Measurements from ENCODE around the gene MXRA8. TPM values are rescaled to one million over a fixed set of nuclear protein-coding genes. Genes with fewer than 3 reads are reported as not detected.

The MXRA8 gene
- total and polyA plus RNA-seq, 2 donors from 2014 or later, result 26.0 to 64.7 TPM

DNA sequence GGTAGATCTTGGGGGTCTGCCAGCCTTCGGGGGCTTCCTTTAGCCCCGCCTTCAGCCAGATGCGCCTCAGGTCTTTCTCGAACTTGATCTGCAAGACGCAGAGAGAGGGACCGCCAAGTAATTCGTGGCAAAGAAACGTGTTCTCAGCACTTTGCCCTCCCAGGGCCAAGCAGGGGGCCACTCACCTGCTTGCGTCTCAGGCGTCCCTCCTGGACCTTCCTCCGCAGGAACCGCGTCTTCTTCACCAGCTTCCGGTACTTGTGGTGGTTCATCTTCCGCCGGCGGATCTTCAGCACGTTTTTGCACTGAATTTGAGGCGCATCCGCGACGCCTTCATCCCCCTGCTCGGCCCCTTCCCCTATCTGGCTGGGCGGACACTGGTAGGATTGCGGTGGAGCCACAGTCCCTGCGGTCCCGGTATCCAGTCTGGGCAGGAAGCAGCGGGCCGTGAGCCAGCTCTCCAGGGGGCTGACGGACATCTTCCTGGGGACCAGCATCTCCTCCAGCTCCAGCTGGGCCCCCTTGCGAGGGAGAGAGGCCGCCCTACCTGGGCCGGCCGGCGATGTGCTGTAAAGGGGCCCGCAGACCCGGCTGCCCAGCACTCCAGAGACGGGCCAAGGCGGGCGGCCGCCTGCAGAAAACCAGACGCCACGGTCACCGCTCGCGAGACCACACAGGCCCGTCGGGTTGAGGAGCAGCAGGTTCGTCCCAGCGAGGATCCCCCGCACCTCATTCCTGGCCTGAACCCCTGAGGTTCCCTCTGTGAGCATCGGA, 15.6 kb upstream of the MXRA8 start:
- H3K9ac ChIP-seq (ENCODE audit: low read length in 3 of 3), result peak overlapping the region in 2 of 3 donors; percentile 39 to 84
- H3K4me3 ChIP-seq (ENCODE audit: low read length in 3 of 3), result peak overlapping the region; percentile 71 to 80 (median 77)
- DNase-seq, result peak in 2 of 5 donors; percentile 58 to 85
- H3K4me1 ChIP-seq (ENCODE audit: control insufficient read depth in 2 of 3, insufficient read depth in 2 of 3, low read depth in 1 of 3, low read length in 3 of 3), result peaks cover 0 to 19% (median 0%) of the 10 kb centered on the region in 3 donors
- H3K27ac ChIP-seq (ENCODE audit: low read depth in 2 of 2, low read length in 2 of 2), result peak overlapping the region in 1 of 2 donors; percentile 90
- intact Hi-C loops (cut with DNase I), result no loop called here
- H3K27me3 ChIP-seq (ENCODE audit: control insufficient read depth, insufficient read depth, low read length), result no peaks in the 10 kb centered on the region
- no peak for FAIRE-seq
- TF ChIP-seq, protein P1, sequence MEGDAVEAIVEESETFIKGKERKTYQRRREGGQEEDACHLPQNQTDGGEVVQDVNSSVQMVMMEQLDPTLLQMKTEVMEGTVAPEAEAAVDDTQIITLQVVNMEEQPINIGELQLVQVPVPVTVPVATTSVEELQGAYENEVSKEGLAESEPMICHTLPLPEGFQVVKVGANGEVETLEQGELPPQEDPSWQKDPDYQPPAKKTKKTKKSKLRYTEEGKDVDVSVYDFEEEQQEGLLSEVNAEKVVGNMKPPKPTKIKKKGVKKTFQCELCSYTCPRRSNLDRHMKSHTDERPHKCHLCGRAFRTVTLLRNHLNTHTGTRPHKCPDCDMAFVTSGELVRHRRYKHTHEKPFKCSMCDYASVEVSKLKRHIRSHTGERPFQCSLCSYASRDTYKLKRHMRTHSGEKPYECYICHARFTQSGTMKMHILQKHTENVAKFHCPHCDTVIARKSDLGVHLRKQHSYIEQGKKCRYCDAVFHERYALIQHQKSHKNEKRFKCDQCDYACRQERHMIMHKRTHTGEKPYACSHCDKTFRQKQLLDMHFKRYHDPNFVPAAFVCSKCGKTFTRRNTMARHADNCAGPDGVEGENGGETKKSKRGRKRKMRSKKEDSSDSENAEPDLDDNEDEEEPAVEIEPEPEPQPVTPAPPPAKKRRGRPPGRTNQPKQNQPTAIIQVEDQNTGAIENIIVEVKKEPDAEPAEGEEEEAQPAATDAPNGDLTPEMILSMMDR (IDR thresholded peaks at IDR 0.05; ENCODE audit: borderline replicate concordance, extremely low read depth, insufficient read depth), result no peak
- no peaks in the 10 kb centered on the region for H3K9me3 ChIP-seq (ENCODE audit: control insufficient read depth in 2 of 3, insufficient read depth in 1 of 3, low read length in 3 of 3)
- no peaks in the 10 kb centered on the region for H3K36me3 ChIP-seq (ENCODE audit: control insufficient read depth in 2 of 3, insufficient read depth in 3 of 3, low read length in 3 of 3)

DNA sequence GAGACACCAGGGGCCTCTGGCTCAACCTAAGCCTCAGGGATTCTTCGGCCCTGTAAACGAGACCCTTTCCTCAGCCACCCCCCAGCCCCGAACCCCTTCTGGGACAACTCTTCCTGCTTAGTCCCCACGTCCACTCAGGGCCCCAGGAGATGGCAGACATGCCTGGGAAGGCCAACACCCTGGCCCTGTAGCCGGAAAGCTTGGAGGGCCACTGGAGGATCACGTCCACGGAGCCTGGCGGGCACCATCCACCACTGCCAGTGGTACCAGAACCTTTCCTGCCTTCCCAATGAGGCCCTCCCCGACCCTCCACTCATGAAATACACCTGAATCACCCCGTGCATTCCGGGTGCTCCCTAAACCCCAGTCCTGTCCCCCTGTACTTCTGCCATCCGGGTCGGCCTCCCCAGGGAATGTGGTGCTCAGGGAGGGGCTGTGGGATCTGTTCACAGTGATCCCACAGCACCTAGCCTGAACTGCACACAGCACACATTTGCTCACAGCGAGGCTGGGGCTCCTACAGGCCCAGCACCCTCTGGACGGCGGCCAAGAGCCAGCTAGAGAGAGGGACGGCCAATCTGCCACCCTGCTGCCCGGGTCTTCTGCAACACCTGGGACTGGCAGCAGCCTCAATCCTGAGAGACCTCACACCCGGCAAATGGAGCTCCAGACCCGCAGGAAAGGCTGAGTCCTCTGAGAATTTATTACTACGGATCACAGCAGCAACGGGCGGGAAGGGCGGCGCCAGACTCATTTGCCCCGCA, 14.9 kb upstream of the MXRA8 start:
- TF ChIP-seq, protein P1 (IDR thresholded peaks at IDR 0.05; ENCODE audit: borderline replicate concordance, extremely low read depth, insufficient read depth), result no peak
- H3K4me1 ChIP-seq (ENCODE audit: control insufficient read depth in 2 of 3, insufficient read depth in 2 of 3, low read depth in 1 of 3, low read length in 3 of 3), result peaks cover 0 to 19% (median 0%) of the 10 kb centered on the region in 3 donors
- H3K27ac ChIP-seq (ENCODE audit: low read depth in 2 of 2, low read length in 2 of 2), result no peak overlapping the region
- H3K9me3 ChIP-seq (ENCODE audit: control insufficient read depth in 2 of 3, insufficient read depth in 1 of 3, low read length in 3 of 3), result no peaks in the 10 kb centered on the region
- FAIRE-seq (no peak), DNase-seq (peak in 2 of 5 donors; percentile 52 to 65)
- H3K4me3 ChIP-seq (ENCODE audit: low read length in 3 of 3), result no peak overlapping the region
- intact Hi-C loops (cut with DNase I), result no loop called here
- H3K36me3 ChIP-seq (ENCODE audit: control insufficient read depth in 2 of 3, insufficient read depth in 3 of 3, low read length in 3 of 3), result no peaks in the 10 kb centered on the region
- no peak overlapping the region for H3K9ac ChIP-seq (ENCODE audit: low read length in 3 of 3)
- H3K27me3 ChIP-seq (ENCODE audit: control insufficient read depth, insufficient read depth, low read length), result no peaks in the 10 kb centered on the region

DNA sequence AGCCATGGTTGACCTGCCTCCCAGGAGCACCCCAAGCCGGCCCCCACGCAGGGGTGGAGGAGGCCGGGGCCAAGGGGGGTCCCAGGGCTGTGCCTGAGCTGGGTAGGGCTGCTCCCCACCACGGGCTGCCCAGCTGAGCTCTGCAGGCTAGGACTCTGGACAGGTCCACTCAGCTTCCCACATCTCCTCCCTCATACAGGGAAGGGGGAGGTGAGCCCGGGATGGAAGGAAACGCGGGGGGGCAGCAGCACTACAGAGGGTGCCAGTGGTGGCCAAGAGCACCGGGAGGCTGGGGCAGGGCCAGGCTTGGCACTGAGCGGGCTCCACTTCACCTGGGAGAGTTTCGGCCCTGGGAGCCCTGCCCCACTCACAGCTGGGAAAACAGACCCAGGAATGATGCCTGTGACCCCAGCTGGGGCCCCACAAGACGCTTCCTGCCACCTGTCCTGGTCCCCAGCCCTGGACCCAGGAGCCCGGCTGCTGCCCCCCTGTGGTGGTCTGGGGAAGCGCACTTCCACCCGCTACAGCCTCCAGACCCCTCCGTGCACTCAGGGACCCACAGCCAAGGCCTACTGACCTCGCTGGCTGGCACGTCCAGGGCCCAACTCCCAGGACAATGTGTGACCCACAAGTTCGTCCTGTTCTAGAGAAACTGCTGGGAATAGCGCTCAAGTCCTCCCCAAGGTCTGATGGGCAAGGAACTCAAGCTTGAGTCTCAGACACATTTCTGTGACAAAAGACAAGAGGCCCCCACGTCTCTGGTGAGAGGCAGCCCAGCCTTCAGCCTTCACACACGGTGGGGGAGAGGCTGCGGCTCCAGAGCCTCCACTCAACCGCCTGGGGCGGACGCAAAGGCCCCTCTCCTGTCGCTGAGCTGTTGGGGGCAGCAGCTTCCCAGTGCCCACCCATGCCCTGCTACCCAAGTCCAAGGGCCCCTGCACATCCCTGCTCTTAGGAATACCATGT, 13.7 kb upstream of the MXRA8 start:
- Histone ChIP-seq H3K4me1 (ENCODE audit: control insufficient read depth in 2 of 3, insufficient read depth in 2 of 3, low read depth in 1 of 3, low read length in 3 of 3) (peaks cover 0 to 19% (median 0%) of the 10 kb centered on the region in 3 donors), H3K27me3 (ENCODE audit: control insufficient read depth, insufficient read depth, low read length) (no peaks in the 10 kb centered on the region), H3K4me3 (ENCODE audit: low read length in 3 of 3) (no peak overlapping the region), H3K9me3 (ENCODE audit: control insufficient read depth in 2 of 3, insufficient read depth in 1 of 3, low read length in 3 of 3) (no peaks in the 10 kb centered on the region), H3K27ac (ENCODE audit: low read depth in 2 of 2, low read length in 2 of 2) (no peak overlapping the region), H3K9ac (ENCODE audit: low read length in 3 of 3) (no peak overlapping the region), H3K36me3 (ENCODE audit: control insufficient read depth in 2 of 3, insufficient read depth in 3 of 3, low read length in 3 of 3) (no peaks in the 10 kb centered on the region)
- FAIRE-seq, result no peak
- peak; percentile 66 to 87 (median 78) for DNase-seq
- TF ChIP-seq, protein P1 (IDR thresholded peaks at IDR 0.05; ENCODE audit: borderline replicate concordance, extremely low read depth, insufficient read depth), result peak; percentile 74
- intact Hi-C loops (cut with DNase I), result no loop called here

Data from kidney (tissue), 14 donors.